Measurements from ENCODE around the gene ULK1. TPM values are rescaled to one million over a fixed set of nuclear protein-coding genes. Genes with fewer than 3 reads are reported as not detected.

Gene ULK1
- total and polyA plus RNA-seq, 9 donors = 4.5 to 70.1 (median 46.8) TPM

- Histone ChIP-seq H3K9me3 (no peaks in the 10 kb centered on the region), H3K27ac (no peak overlapping the region), H3K36me3 (no peaks in the 10 kb centered on the region), H3K27me3 (no peaks in the 10 kb centered on the region), H3K4me1 (ENCODE audit: insufficient read depth) (peaks cover 4% of the 10 kb centered on the region), H3K4me3 (no peak overlapping the region)
- TF ChIP-seq CTCF (IDR thresholded peaks at IDR 0.05) = no peak
- WGBS, 3 donors = 86 to 89% (median 88%) methylated on average over 11 of the region's 11 CpGs
- intact Hi-C loops (cut with DNase I) = no loop called here
- DNase-seq = no peak
Measured at GRCh38 chr12:131934535-131934934, 40.1 kb downstream of the ULK1 start.

- Histone ChIP-seq H3K27ac (no peak overlapping the region), H3K27me3 (no peaks in the 10 kb centered on the region)
- TF ChIP-seq CTCF (IDR thresholded peaks at IDR 0.05) (no peak), EP300 (IDR thresholded peaks at IDR 0.05) (no peak), POLR2A (IDR thresholded peaks at IDR 0.05) (no peak)
Measured at GRCh38 chr12:131938082-131938481, 43.7 kb downstream of the ULK1 start.

GRCh38 chr12:131939007-131939406 is 44.6 kb downstream of the ULK1 start:
- H3K4me3 ChIP-seq = no peak overlapping the region
- H3K27me3 ChIP-seq = no peaks in the 10 kb centered on the region
- 92 to 93% (median 93%) methylated on average over 16 of the region's 16 CpGs for WGBS, 3 donors
- TF ChIP-seq POLR2A (IDR thresholded peaks at IDR 0.05) = no peak
- no peak for TF ChIP-seq EP300 (IDR thresholded peaks at IDR 0.05)
- no peak for TF ChIP-seq CTCF (IDR thresholded peaks at IDR 0.05)
- peak in 2 of 5 donors; percentile 7 to 30 for DNase-seq
- H3K9me3 ChIP-seq = no peaks in the 10 kb centered on the region
- H3K36me3 ChIP-seq = no peaks in the 10 kb centered on the region
- H3K4me1 ChIP-seq (ENCODE audit: insufficient read depth) = no peaks in the 10 kb centered on the region
- intact Hi-C loops (cut with DNase I) = no loop called here
- H3K27ac ChIP-seq = no peak overlapping the region

More at GRCh38 chr12:131938082-131938481, 43.7 kb downstream of the ULK1 start:
- peak in 1 of 5 donors; percentile 4 for DNase-seq
- no peaks in the 10 kb centered on the region for H3K9me3 ChIP-seq
- H3K4me3 ChIP-seq = no peak overlapping the region
- WGBS, 3 donors = 76 to 86% (median 84%) methylated on average over 7 of the region's 7 CpGs
- H3K36me3 ChIP-seq = no peaks in the 10 kb centered on the region
- intact Hi-C loops (cut with DNase I) = no loop called here
- H3K4me1 ChIP-seq (ENCODE audit: insufficient read depth) = no peaks in the 10 kb centered on the region

GRCh38 chr12:131940141-131940547 is 45.7 kb downstream of the ULK1 start:
- Histone ChIP-seq H3K4me1 (ENCODE audit: insufficient read depth) (no peaks in the 10 kb centered on the region), H3K27me3 (no peaks in the 10 kb centered on the region), H3K27ac (no peak overlapping the region), H3K36me3 (no peaks in the 10 kb centered on the region), H3K4me3 (no peak overlapping the region), H3K9me3 (no peaks in the 10 kb centered on the region)
- DNase-seq = peak in 1 of 5 donors; percentile 1
- TF ChIP-seq POLR2A (IDR thresholded peaks at IDR 0.05) (no peak), CTCF (IDR thresholded peaks at IDR 0.05) (no peak)
- WGBS, 3 donors = 74 to 84% (median 81%) methylated on average over 8 of the region's 8 CpGs
- intact Hi-C loops (cut with DNase I) = no loop called here

All from ovary (tissue), 9 donors.